GM12891 (cell line): ENCODE data around the gene CATSPER1.

Source experiments
- PAX5 ChIP-seq: IDR thresholded peaks from 2 replicates; pipeline ENCODE4 v1.6.1; 2011; ENCODE audit warnings: low read length, moderate library complexity, mild to moderate bottlenecking; ENCODE audit not compliant: insufficient read depth, severe bottlenecking
- POLR2A ChIP-seq: IDR thresholded peaks from 2 replicates; pipeline ENCODE4 v1.6.1; 2011; ENCODE audit warnings: low read depth, low read length, control low read depth
- POLR2AphosphoS5 ChIP-seq: IDR thresholded peaks from 2 replicates; pipeline ENCODE4 v1.6.1; 2011; ENCODE audit warnings: low read depth, low read length, control low read depth
- TAF1 ChIP-seq: IDR thresholded peaks from 2 replicates; pipeline ENCODE4 v1.6.1; 2011; ENCODE audit warnings: low read depth, low read length, control low read depth

DNA sequence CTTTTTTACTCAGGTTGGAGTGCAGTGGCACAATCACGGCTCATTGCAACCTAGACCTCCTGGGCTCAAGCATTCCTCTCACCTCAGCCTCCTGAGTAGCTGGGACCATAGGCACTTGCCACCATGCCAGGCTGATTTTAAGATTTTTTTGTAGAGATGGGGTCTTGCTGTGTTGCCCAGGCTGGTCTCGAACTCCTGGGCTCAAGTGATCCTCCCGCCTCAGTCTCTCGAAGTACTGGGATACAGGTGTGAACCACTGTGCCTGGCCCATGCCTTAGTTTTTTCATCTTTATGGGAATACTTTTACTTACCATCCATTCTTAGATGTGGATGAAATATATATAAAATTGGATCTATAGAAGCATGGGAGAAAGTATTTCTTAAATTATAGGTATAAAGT is 49.0 kb upstream of the CATSPER1 start:
- TF ChIP-seq POLR2A (no peak), TAF1 (no peak), PAX5 (no peak), POLR2AphosphoS5 (no peak)
